NCI-H460 (cell line): Measurements from ENCODE around the gene SLC17A2. TPM values are rescaled to one million over a fixed set of nuclear protein-coding genes. Genes with fewer than 3 reads are reported as not detected.

Experiments used
- DNase-seq: peaks from one replicate; pipeline ENCODE4 v3.0.0-alpha.2; 2016; ENCODE audit warnings: low read depth; ENCODE audit errors: extremely low read depth
- total RNA-seq: library from RNA; depleted of rRNA; stranded (reverse); fragments of >200 nt; shearing (Covaris generic); gene quantifications from 2 replicates; pipeline ENCODE4 v1.2.3, GENCODE V29; 2014

The SLC17A2 gene
- total RNA-seq, 1 experiment from 2014 or later: not detected

DNA sequence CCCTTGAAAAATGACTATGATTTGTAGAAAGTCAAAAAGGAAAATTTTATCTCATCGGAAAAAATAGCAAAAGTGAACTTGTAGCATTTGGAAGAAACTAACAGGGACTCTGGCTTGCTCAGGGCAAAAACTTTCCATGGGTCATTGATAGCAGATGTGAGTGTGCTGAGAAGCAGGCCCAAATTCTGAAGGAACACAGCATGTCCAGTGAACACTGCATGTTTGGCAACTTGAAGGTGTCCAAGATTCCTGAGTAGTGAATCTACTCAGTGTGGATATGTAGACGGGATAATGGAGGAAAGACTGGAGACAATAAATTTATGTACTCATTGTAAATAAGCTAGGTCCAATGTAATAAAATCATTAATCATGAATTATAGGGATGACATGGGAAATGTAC is 8.2 kb downstream of the SLC17A2 start:
- no peak for DNase-seq

DNA sequence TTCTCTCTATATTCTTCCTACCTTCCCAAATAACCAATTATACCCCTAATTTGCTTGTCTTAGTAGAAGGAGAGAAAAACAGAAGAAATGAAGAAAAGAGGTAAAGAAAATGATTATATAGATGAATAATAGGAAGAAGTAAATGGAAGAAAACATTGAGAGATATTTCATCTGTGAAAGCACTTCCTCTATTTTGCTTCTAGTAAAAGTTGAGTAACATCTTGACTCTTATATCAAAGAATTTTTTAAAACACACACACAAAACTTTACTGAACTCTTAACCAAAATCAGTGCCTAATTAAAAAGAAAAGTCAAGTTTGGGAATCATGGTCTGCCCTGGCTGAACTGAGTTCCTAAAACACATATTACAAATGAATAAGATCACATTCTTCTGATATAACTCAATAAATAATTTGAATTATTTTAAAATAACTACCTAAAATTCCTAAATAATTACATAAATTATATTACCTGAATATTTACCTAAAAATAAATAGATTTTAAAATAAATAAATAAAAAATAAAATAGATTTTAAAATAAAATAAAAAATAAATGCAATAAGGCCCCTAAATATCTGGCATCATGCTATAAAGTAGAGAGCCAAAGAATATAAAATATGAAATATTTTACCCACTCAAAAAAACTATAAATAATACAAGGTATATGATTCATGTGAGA is 8.8 kb downstream of the SLC17A2 start:
- DNase-seq: no peak

DNA sequence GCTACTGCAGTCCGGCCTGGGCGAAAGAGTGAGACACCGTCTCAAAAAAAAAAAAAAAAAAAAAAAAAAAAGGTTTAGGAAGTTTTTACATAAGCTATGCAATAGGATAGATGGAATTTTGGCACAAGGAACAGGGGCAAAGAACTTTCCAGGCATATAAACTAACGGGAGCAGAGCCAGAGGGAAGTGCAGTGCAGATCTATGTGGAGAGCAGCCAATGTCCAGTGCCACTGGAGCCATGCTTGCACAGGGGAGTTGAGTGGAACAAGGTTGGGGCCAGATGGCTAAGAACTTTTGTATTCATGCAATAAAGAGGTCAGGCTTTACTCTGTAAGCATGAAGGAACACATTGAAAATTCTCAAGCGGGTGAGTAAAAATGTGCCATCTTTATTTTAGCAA is 10.8 kb downstream of the SLC17A2 start:
- DNase-seq: no peak

DNA sequence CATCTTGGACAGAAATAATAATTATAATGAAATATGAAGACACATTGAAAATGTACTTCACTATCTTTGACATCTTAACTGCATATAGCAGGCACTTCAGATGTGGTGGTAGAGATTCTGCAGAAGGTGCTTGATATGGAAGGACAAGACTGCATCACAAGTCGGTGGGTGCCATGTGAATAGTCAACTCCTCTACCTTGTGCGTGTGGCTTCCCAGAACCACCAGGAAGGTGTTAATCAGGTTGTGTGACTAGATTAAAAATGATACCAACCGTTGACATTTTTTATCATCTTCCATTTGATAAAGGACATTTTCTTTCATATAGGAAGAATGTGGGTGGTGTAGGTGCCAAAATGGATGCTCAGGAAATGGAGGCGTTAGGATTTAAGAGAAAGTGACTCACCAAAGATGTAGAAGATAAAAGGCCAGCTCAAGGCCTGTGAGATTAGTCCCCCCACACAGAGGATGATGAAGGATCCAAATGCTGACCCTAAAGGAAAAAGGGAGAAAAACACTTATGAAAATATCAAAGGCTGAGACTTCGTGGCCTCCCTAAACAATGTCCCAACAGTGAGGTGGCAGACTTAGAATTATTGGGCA is 12.3 kb downstream of the SLC17A2 start:
- DNase-seq: no peak

DNA sequence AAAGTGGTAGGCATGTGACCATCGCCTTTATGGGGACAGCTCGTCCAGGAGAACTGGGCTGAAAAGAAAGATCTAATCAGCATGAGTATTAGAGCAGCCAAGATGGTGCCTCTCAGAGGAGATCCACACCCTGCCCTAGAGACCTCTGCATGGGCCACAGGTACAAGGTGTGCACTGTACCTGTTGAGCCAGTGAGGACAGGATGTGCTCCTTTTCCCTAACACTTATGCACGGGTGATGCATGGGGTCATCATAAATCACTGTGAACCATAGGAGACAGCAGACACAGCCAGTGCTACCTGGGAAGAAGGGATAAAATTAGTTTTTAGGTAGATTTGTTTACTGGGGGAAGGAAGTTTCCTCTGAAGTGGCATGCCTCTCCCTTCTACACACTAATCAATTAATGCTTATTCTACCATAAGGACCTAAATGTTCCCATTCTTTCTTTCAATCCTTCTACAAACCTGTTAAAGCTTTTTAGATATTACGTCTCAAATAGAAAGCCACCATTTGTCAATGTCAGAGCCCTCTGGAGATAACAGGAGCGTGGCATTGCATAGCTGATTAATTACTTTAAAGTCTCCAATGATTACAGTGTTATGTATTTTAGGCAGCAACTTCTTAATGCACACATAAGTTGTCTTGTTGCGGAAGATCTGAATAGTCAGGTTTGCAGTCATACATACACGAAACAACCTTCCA is 13.6 kb downstream of the SLC17A2 start:
- no peak for DNase-seq

DNA sequence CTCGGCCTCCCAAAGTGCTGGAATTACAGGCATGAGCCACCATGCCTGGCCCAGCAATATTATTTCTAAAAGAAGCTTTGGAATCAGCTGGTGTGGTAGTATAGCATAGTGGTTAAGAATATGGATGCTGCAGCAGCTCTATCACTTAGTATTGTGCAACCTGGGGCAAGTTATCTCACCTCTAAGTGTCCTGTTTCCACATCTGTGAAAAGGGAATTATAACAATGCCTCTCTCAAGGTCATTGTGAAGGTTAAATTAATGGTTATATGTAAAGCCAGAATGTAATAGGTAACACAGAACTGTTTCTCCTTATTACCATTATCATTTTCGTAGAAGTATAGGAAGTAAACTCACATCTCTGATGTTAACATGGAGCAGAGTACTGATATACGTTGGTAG is 14.2 kb downstream of the SLC17A2 start:
- no peak for DNase-seq

DNA sequence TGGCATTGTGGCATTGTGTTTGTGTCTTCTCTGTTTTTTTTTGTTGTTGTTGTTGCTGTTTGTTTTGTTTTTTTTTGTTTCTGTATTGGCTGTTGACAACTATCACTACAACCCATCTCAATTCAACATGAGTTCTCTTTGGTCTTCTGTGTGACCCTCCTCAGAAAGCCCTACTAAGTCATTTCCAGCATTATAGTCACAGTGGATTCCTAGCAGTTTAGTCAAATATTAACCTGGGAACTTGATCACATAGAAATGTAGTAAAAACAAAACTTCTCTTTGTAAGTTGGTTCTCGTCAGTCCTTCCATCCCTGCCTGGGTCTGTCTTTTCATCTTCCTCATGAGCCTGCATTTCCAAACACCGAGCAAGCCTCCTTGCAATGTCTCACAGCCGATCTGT is 16.8 kb downstream of the SLC17A2 start:
- no peak for DNase-seq

DNA sequence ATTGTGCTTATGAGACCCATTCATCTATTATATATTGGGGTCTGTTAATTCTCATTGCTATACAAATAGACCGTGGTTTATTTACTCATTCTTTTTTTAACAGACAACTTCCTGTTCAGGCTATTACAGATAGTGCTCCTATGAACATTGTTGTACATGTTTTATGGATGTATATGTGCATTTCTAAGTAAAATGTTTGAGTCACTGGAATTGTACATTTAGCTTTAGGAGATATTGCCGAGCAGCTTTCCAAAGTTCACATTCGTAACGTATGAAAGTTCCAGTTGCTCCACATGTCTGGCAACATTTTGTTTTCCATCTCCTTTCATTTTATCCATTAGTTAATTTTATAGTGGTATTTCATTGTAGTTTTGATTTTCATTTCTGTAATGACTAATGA is 19.1 kb downstream of the SLC17A2 start:
- DNase-seq: no peak

DNA sequence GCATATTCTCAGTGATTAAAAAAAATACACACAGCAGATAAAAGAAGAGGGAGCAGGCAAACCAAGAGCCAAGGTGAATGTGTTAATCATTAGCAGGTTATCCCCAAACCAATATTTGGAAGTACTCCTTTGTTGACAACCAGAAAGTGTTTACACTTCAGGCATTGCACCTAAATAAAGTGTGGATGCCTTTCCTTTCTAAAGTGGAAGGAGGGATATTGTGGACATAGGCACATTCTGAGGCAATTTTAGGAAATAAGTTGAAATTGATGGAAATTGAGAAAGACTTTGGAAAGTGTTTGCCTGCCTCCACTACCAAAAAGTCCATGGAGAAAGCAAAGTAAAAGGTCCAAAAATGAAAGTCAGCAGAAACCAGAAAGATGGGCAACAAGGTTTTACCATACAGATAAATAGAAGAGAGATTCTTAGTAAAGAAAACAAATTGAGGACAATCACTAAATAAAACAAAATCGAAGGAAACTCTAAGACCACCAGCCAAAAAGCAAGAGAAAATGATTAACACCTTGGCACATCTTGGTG is 22.9 kb downstream of the SLC17A2 start:
- no peak for DNase-seq

DNA sequence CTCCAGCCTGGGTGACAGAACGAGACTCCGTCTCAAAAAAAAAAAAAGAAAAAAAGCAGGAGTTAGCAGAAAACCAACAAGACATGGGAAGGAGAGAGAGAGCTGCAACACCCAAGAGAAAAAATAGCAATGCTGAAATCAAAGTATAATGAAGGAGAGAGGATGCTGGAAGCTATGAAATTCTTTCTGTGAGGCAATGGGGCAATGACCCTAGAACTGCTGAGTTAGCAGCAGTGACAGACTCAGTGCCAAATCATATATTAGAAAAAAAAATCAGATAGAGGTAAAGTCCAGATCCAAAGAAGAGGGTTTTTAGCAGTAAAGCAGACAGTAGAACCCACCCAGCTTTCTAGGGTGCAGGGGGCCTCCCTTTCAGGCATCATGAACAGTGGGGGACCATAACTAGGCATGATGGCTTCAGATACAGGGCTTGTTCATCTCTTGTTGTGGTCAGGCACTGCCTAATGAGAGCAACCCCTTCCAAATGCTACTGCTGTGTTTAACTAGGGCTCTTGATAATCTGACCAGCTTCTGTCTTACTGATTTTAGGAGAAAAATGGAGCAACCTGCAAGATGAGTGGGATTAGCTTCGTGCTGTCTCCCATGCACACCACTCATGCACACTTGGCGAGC is 26.9 kb downstream of the SLC17A2 start:
- no peak for DNase-seq

DNA sequence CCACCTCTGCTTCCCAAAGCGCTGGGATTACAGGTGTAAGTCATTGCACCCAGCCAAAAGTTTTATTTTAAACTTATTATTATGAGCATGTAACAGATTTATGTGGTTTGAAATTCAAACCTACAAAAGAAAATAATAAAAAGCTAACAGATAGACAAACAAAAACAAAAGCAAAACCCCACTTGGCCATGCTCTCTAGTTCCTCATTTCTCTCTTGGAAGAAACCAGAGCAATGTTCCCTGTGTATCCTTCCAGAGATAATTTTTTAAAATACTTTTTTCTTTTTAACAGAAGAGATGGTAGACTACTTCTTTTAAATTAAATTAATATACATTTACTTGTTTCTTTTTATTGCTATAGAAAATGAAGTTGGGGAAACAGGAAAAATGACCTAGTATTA is 28.4 kb downstream of the SLC17A2 start:
- DNase-seq: no peak

DNA sequence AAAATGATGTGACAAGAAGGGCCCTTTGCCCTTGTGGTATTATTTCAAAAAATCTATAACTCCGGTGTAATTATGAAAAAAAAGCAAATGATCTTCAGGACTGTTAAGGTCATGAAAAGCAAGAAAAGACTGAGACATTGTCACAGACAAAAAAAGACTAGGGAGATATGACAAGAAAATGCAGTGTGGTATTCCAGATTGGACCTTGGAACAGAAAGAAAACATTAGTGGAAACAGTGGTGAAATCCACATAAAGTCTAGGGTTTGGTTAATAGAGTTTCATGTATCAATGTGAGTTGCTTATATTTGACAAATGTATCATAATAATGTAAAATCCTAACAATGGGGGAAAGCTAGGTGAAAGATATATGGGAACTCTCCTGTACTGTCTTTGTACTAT is 29.6 kb downstream of the SLC17A2 start:
- DNase-seq: no peak

DNA sequence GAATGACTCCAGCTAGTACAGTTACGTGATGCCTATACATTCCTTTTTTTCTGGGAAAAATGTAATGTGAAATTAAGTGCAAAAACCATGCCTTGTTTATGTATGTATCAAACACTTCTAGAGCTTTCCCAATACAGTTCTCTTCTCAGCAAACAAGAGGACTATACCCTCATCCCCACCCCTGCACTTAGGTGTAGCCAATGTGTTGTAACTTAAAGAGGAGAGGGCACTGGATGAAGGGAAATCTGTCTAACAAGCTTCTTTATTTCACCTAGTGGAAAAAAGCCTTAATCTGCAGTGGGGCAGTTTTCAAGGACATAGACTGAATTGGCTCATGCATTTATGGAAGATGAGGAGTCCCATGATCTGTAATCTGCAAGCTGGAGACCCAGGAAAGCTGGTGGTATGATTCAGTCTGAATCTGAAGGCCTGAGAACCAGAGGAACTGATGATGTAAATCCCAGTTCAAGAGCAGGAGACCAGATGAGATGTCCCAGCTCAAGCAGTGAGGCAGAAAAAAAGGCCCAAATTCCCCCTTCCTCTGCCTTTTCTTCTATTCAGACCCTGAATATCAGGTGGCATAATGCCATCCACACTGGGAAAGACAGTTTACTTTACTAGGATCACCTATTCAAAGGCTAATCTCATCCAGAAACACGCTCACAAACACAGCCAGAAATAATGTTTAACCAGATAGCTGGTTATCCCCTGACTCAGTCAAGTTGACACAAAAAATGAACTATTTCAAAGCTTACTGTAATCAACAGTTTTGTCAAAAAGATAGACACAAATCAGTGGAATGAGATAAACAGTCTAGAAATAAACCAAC is 30.7 kb downstream of the SLC17A2 start:
- no peak for DNase-seq

DNA sequence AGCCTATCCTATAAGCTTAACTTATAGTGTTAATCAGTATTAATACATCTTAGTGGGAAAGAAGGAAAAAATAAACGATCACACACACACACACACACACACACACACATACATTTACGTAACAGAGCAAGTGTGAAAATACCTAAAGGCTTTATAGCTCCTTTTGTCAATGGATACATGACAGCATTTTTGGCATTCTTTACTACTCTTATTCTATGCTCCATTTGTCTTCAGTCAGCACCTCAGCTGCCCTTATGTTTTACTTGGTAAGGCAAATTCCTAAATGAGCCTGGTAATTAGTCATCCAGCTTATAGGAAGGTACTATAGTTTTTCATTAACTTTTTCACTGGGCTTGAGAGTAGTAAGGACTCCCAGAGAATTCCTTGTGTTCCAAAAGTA is 31.4 kb downstream of the SLC17A2 start:
- DNase-seq: no peak

DNA sequence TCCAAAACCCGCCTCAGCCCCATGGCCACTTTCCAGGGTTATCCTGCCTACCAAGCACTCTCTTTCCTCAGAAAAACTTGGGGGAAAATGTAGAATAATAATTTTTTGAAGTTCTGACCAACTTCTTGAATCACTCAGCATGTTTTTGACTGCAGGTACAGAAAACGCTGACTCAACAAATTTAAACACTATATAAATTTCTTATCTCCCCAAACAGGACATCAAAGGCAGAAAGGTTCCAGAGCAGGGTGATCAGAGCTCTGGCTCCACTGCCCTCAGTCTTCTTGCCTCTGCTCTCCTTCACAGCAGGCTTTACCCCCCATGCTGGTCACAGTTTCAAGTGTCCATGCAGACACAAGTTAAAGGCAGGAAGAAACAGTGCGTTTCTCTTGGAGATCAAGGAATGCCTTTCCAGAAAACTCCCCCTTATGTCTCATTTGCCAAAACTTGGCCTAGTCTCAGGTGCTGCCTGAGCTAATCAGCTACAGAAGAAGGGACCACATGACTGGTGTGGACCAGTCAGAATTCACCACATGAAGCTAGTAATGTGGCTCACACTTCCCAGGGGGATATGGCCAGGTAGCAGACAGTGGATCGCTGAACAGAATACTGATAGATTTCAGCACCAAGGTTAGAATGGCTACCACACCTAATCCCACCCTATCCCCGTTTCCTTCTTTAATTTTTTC is 32.1 kb downstream of the SLC17A2 start:
- no peak for DNase-seq

DNA sequence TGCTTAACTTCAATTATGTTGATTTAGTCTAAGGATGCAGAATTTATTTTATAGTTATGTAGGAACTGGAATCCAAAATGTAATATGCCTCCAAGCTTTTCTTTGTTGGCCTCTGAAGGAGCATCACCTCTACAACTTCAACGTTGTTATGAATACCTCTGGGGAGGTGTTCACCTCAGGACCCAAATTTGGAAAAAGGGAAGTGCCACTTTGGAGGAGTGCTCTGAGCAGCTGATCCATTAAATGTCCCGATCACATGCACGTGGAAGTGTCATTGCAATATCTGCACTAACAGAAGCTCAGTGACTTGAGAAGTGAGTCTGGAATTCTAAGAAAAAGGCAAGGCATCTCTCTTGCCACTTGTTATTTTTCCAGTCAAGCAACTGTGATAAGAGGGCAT is 34.2 kb downstream of the SLC17A2 start:
- no peak for DNase-seq

DNA sequence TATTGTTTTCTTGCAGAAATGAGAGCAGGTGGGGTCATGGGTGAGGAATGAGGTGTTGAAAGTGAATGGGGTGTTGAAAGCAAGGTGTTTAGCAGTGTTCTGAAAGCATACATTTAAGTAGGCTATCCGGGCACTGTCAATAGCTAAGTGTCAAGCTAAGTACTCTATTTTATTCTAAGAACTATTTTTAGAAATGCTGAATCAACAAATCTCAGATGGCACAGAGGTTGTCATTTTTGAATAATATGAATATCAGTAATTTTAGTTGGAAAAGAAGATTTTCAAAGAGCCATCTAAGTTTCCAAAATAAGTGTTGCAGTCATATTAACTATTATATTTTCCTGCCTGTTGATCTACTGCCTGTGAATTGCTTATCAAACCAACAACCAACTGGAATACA is 34.7 kb downstream of the SLC17A2 start:
- DNase-seq: no peak

DNA sequence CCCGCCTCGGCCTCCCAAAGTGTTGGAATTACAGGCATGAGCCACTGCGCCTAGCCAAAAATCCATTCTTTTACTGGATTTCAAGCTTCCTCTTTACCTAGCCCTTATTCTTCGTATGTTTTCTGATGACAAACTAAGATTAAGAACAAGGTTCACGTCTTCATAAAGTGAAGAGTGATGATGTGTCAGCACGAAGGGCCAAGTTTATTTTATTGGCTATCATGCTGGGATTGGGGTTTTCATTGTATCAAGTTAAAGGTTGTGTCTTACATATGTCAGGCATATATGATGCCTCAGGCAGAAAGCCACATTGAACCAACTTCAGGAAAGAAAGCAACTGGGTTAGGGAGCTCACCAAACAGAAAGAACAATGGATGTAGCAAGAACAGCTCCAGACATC is 36.7 kb downstream of the SLC17A2 start:
- DNase-seq: no peak

DNA sequence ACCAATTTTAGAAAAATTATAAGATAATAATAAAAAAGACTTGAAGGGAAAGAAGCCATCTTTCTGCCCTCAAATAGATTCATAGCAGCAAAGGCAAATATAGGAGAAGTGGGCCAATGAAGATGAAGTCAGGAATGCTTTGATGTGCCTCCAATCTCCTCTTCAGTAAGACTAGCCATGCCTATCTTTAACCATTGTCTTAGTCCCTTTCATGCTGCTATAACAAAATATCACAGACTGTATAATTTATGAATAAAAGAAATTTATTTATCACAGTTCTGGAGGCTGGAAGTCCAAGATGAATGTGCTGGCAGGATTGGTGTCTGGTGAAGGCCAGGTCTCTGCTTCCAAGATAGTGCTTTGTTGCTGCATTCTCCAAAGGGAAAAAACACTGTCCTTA is 37.6 kb downstream of the SLC17A2 start:
- DNase-seq: no peak
